Neural cell (in vitro differentiated cells): ENCODE data around the gene TMEM245. TPM values are rescaled to one million over a fixed set of nuclear protein-coding genes. Genes with fewer than 3 reads are reported as not detected.

Experiments used
- H2AFZ ChIP-seq: fragments of 200-600, 300-800 bp; sonication (generic), shearing (Covaris generic); 2 replicates; pipeline ENCODE4 v1.6.0; 2014; ENCODE audit warnings: low read depth, mild to moderate bottlenecking, antibody characterized with exemption, low read length, moderate library complexity
- H3F3A ChIP-seq: fragments of 200-600 bp; shearing (Covaris generic); 2 replicates; pipeline ENCODE4 v1.6.1; 2016; ENCODE audit warnings: mild to moderate bottlenecking, moderate library complexity, mixed read lengths, antibody characterized with exemption, low read length; ENCODE audit not compliant: insufficient read depth, poor library complexity, severe bottlenecking
- H3K27ac ChIP-seq: fragments of 200-600, 300-800 bp; sonication (generic), shearing (Covaris generic); 2 replicates; pipeline ENCODE4 v1.5.1; 2014; ENCODE audit warnings: mild to moderate bottlenecking, low read length, moderate library complexity
- H3K27me3 ChIP-seq: fragments of 300-800, 200-600 bp; sonication (generic), shearing (Covaris generic); 2 replicates; pipeline ENCODE4 v1.6.0; 2014; ENCODE audit warnings: mild to moderate bottlenecking, low read depth, low read length, moderate library complexity; ENCODE audit not compliant: insufficient read depth
- H3K36me3 ChIP-seq: fragments of 300-800, 200-600 bp; sonication (generic), shearing (Covaris generic); 2 replicates; pipeline ENCODE4 v1.5.1; 2014; ENCODE audit warnings: mild to moderate bottlenecking, antibody characterized with exemption, low read length, moderate library complexity; ENCODE audit not compliant: insufficient read depth
- H3K4me2 ChIP-seq: fragments of 300-800, 200-600 bp; sonication (generic), shearing (Covaris generic); 2 replicates; pipeline ENCODE4 v1.6.0; 2014; ENCODE audit warnings: mild to moderate bottlenecking, low read length
- H3K4me3 ChIP-seq: fragments of 300-800, 200-600 bp; sonication (generic), shearing (Covaris generic); 2 replicates; pipeline ENCODE4 v1.5.1; 2014; ENCODE audit warnings: mild to moderate bottlenecking, low read length, moderate library complexity
- H3K79me2 ChIP-seq: fragments of 200-600 bp; shearing (Covaris generic); replicated peaks from 2 replicates; pipeline ENCODE4 v1.6.0; 2014; ENCODE audit warnings: mild to moderate bottlenecking, low read length, moderate library complexity; ENCODE audit not compliant: insufficient read depth
- H3K9ac ChIP-seq: fragments of 300-800, 200-600 bp; sonication (generic), shearing (Covaris generic); 2 replicates; pipeline ENCODE4 v1.6.1; 2016; ENCODE audit warnings: mild to moderate bottlenecking, low read length, mixed read lengths
- H3K9me2 ChIP-seq: fragments of 200-600 bp; shearing (Covaris generic); 2 replicates; pipeline ENCODE4 v1.6.1; 2016; ENCODE audit warnings: mild to moderate bottlenecking, low read length, mixed read lengths; ENCODE audit not compliant: insufficient read depth
- H3K9me3 ChIP-seq: fragments of 200-600, 300-800 bp; sonication (generic), shearing (Covaris generic); 2 replicates; pipeline ENCODE4 v1.6.1; 2016; ENCODE audit warnings: mild to moderate bottlenecking, mixed run types, low read length, moderate library complexity, mixed read lengths
- H4K20me1 ChIP-seq: fragments of 200-600 bp; shearing (Covaris generic); 2 replicates; pipeline ENCODE4 v1.6.1; 2016; ENCODE audit warnings: mild to moderate bottlenecking, mixed run types; ENCODE audit not compliant: insufficient read depth
- CTCF ChIP-seq: fragments of 450-650 bp; IDR thresholded peaks from 2 replicates; pipeline ENCODE4 v1.5.1; 2014; ENCODE audit warnings: antibody characterized with exemption, mild to moderate bottlenecking, moderate library complexity; ENCODE audit not compliant: poor library complexity, severe bottlenecking
- EP300 ChIP-seq: fragments of 450-650 bp; conservative IDR thresholded peaks from 2 replicates; pipeline ENCODE4 v1.6.1; 2014; ENCODE audit warnings: antibody characterized with exemption, mild to moderate bottlenecking, moderate library complexity; ENCODE audit not compliant: poor library complexity, severe bottlenecking
- MXI1 ChIP-seq: fragments of 450-650 bp; conservative IDR thresholded peaks from 2 replicates; pipeline ENCODE4 v1.6.1; 2014; ENCODE audit warnings: antibody characterized with exemption, mild to moderate bottlenecking; ENCODE audit not compliant: poor library complexity, severe bottlenecking
- POLR2AphosphoS5 ChIP-seq: IDR thresholded peaks from 2 replicates; pipeline ENCODE4 v1.6.1; 2012
- RAD21 ChIP-seq: fragments of 450-650 bp; conservative IDR thresholded peaks from 2 replicates; pipeline ENCODE4 v1.6.1; 2014; ENCODE audit warnings: antibody characterized with exemption, mild to moderate bottlenecking, moderate library complexity
- REST ChIP-seq: IDR thresholded peaks from 2 replicates; pipeline ENCODE4 v1.6.1; 2012; ENCODE audit warnings: borderline replicate concordance
- SMC3 ChIP-seq: fragments of 450-650 bp; conservative IDR thresholded peaks from 2 replicates; pipeline ENCODE4 v1.6.1; 2014; ENCODE audit warnings: antibody characterized with exemption, mild to moderate bottlenecking, moderate library complexity; ENCODE audit not compliant: poor library complexity
- TAF1 ChIP-seq: IDR thresholded peaks from 2 replicates; pipeline ENCODE4 v1.6.1; 2012; ENCODE audit warnings: low read depth
- polyA plus RNA-seq: library from polyadenylated mRNA; depleted of rRNA; stranded (reverse); fragments of >200 nt; gene quantifications from 2 replicates; pipeline ENCODE4 v1.2.3, GENCODE V29; 2014

Gene TMEM245
- polyA plus RNA-seq, 1 donor from 2014 or later = 32.1 TPM

GRCh38 chr9:109030426-109030825, 89.3 kb downstream of the TMEM245 start:
- Histone ChIP-seq H3K27ac (no peak overlapping the region), H3F3A (no peaks in the 10 kb centered on the region), H3K4me2 (no peak overlapping the region), H3K9me2 (no peaks in the 10 kb centered on the region), H3K4me3 (no peak overlapping the region), H4K20me1 (no peaks in the 10 kb centered on the region), H3K9ac (no peak overlapping the region), H3K79me2 (no peaks in the 10 kb centered on the region), H3K9me3 (no peaks in the 10 kb centered on the region), H3K27me3 (no peaks in the 10 kb centered on the region), H2AFZ (no peak overlapping the region), H3K36me3 (no peaks in the 10 kb centered on the region)
- no peak for TF ChIP-seq MXI1
- TF ChIP-seq EP300 = no peak
- TF ChIP-seq REST = no peak
- TF ChIP-seq POLR2AphosphoS5 = no peak
- TF ChIP-seq RAD21 = no peak
- TF ChIP-seq SMC3 = no peak
- TF ChIP-seq CTCF = no peak
- no peak for TF ChIP-seq TAF1

GRCh38 chr9:109028457-109028856, 91.3 kb downstream of the TMEM245 start:
- H2AFZ ChIP-seq = no peak overlapping the region
- H3K9me2 ChIP-seq = no peaks in the 10 kb centered on the region
- H3K4me3 ChIP-seq = no peak overlapping the region
- no peaks in the 10 kb centered on the region for H3K79me2 ChIP-seq
- H3K9me3 ChIP-seq = no peaks in the 10 kb centered on the region
- H3K4me2 ChIP-seq = no peak overlapping the region
- H3F3A ChIP-seq = no peaks in the 10 kb centered on the region
- no peaks in the 10 kb centered on the region for H4K20me1 ChIP-seq
- H3K27ac ChIP-seq = no peak overlapping the region
- H3K9ac ChIP-seq = no peak overlapping the region
- no peaks in the 10 kb centered on the region for H3K36me3 ChIP-seq
- H3K27me3 ChIP-seq = no peaks in the 10 kb centered on the region
- no peak for TF ChIP-seq MXI1
- TF ChIP-seq REST = no peak
